GM23338 (cell line): Measurements from ENCODE around the gene RHOBTB3.

ENCODE experiments used
- POLR2AphosphoS5 ChIP-seq: IDR thresholded peaks from 2 replicates; pipeline ENCODE4 v1.6.1; 2016; ENCODE audit warnings: antibody characterized with exemption, low read depth
- TF ChIP-seq, protein P1 (sequence below), 2 experiments: fragments of 200-600 bp in 1 of 2; sonication (generic) in 1 of 2; conservative IDR thresholded peaks; 2 replicates each; pipeline versions ENCODE4 v1.5.1 to v1.6.1; 2016 to 2017; ENCODE audit warnings: antibody characterized with exemption in 2 of 2, low read depth in 2 of 2, mild to moderate bottlenecking in 2 of 2, moderate library complexity in 1 of 2

DNA sequence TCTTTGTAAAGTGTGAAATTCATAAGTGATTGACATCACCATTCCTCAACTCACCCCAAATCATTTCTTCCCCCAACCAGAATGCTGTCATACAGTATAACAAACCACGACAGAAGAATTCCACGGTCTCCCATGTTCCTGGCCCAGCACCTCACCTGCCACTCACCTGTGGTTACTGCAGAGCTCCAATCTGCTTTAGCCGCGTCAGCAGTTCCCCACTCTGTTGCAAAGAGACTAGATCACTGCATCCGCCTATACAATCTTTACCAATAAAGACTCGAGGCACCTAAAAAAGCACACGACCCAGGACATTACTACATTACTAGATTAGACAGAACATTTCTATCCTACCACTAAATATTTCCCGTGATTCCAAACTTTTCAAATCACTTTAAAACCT lies 85.2 kb downstream of the RHOBTB3 start:
- TF ChIP-seq POLR2AphosphoS5 = no peak
- TF ChIP-seq, protein P1, sequence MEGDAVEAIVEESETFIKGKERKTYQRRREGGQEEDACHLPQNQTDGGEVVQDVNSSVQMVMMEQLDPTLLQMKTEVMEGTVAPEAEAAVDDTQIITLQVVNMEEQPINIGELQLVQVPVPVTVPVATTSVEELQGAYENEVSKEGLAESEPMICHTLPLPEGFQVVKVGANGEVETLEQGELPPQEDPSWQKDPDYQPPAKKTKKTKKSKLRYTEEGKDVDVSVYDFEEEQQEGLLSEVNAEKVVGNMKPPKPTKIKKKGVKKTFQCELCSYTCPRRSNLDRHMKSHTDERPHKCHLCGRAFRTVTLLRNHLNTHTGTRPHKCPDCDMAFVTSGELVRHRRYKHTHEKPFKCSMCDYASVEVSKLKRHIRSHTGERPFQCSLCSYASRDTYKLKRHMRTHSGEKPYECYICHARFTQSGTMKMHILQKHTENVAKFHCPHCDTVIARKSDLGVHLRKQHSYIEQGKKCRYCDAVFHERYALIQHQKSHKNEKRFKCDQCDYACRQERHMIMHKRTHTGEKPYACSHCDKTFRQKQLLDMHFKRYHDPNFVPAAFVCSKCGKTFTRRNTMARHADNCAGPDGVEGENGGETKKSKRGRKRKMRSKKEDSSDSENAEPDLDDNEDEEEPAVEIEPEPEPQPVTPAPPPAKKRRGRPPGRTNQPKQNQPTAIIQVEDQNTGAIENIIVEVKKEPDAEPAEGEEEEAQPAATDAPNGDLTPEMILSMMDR (conservative IDR thresholded peaks at IDR 0.05; ENCODE audit: low read depth in 2 of 2) = no peak
